Prostate gland (tissue), 2 donors: ENCODE results near the gene ADAR. TPM values are rescaled to one million over a fixed set of nuclear protein-coding genes. Genes with fewer than 3 reads are reported as not detected.

Source experiments
- DNase-seq: peaks from one replicate; pipeline ENCODE4 v3.0.0-alpha.2; 2019; ENCODE audit warnings: low spot score
- H3K27ac ChIP-seq, 2 donors: fragments of 200-600 bp; sonication (generic); 2 replicates each; pipeline ENCODE4 v1.5.1; 2017 to 2019
- H3K27me3 ChIP-seq: fragments of 200-600 bp; sonication (generic); replicated peaks from 2 replicates; pipeline ENCODE4 v1.5.1; 2019; ENCODE audit not compliant: insufficient read depth
- H3K36me3 ChIP-seq, 2 donors: fragments of 200-600 bp; sonication (generic); 1 replicate in 1 of 2; 2 replicates in 1 of 2; pipeline versions ENCODE4 v1.5.1 to v1.8.1; 2017 to 2019
- H3K4me1 ChIP-seq: fragments of 200-600 bp; sonication (generic); replicated peaks from 2 replicates; pipeline ENCODE4 v1.5.1; 2019
- H3K4me3 ChIP-seq, 2 donors: fragments of 200-600 bp; sonication (generic); 2 replicates each; pipeline ENCODE4 v1.5.1; 2017 to 2019
- H3K9me3 ChIP-seq: fragments of 200-600 bp; sonication (generic); 2 replicates; pipeline ENCODE4 v1.5.1; 2017
- POLR2A ChIP-seq: fragments of 450-650 bp; IDR thresholded peaks from one replicate; pipeline ENCODE4 v1.6.1; 2016; ENCODE audit warnings: antibody characterized with exemption, mild to moderate bottlenecking
- POLR2AphosphoS5 ChIP-seq: sonication (generic); formaldehyde crosslinking; IDR thresholded peaks from one replicate; pipeline ENCODE4 v1.6.1; 2017; ENCODE audit warnings: antibody characterized with exemption
- WGBS: methylation state at CpG from one replicate; pipeline ENCODE4 v1.1.5; 2018; 5-methylcytosine and 5-hydroxymethylcytosine counted together
- intact Hi-C: fragments of 100-400 bp; cut with DNase I; formaldehyde crosslinking; loops from one replicate; pipeline ENCODE4 v1.14.2; 2022
- total RNA-seq, 2 donors: library from RNA; depleted of rRNA; stranded (reverse); fragments of >200 nt; gene quantifications; one replicate each; pipeline ENCODE4 v1.1.0, GENCODE V29; 2016
- TF ChIP-seq, protein P1 (sequence below), 4 experiments: fragments of 200-600 bp in 2 of 4; fragments of 450-650 bp in 2 of 4; sonication (generic) in 2 of 4; IDR thresholded peaks; 1 replicate in 3 of 4; 2 replicates in 1 of 4; pipeline ENCODE4 v1.5.1; 2016 to 2019; ENCODE audit warnings: antibody characterized with exemption in 4 of 4, mild to moderate bottlenecking in 2 of 4, moderate library complexity in 2 of 4

ADAR gene
- total RNA-seq, 2 donors from 2014 or later = 98.1 to 181 TPM

DNA sequence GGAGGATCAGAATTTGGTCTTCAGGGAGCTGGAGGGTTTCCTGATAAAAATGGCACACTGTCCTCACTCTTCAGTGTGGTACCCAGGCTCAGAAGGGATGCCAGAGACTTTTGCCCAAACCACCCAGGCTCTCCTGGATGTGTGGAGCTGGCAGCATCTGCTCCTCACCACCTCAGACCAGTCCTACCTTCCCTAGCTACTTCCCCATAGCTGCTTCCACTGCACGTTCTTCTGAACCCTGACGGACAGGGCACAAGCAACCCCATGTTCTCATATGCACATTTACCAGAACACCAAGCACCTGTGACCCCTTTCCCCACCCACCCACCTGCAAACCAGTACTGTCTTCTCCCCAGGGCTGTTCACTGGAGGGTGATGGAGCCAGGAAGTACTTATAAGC is 4.7 kb downstream of the ADAR start:
- H3K4me3 ChIP-seq = no peak overlapping the region
- H3K4me1 ChIP-seq = no peaks in the 10 kb centered on the region
- H3K36me3 ChIP-seq = peaks cover 4% of the 10 kb centered on the region in 2 donors
- intact Hi-C loops = no loop called here
- no peak for DNase-seq
- TF ChIP-seq, protein P1, sequence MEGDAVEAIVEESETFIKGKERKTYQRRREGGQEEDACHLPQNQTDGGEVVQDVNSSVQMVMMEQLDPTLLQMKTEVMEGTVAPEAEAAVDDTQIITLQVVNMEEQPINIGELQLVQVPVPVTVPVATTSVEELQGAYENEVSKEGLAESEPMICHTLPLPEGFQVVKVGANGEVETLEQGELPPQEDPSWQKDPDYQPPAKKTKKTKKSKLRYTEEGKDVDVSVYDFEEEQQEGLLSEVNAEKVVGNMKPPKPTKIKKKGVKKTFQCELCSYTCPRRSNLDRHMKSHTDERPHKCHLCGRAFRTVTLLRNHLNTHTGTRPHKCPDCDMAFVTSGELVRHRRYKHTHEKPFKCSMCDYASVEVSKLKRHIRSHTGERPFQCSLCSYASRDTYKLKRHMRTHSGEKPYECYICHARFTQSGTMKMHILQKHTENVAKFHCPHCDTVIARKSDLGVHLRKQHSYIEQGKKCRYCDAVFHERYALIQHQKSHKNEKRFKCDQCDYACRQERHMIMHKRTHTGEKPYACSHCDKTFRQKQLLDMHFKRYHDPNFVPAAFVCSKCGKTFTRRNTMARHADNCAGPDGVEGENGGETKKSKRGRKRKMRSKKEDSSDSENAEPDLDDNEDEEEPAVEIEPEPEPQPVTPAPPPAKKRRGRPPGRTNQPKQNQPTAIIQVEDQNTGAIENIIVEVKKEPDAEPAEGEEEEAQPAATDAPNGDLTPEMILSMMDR (IDR thresholded peaks at IDR 0.05) = no peak
- TF ChIP-seq POLR2A = no peak
- H3K9me3 ChIP-seq = no peaks in the 10 kb centered on the region
- no peak overlapping the region for H3K27ac ChIP-seq
- no peaks in the 10 kb centered on the region for H3K27me3 ChIP-seq
- WGBS = 58% methylated on average over 2 of the region's 2 CpGs

DNA sequence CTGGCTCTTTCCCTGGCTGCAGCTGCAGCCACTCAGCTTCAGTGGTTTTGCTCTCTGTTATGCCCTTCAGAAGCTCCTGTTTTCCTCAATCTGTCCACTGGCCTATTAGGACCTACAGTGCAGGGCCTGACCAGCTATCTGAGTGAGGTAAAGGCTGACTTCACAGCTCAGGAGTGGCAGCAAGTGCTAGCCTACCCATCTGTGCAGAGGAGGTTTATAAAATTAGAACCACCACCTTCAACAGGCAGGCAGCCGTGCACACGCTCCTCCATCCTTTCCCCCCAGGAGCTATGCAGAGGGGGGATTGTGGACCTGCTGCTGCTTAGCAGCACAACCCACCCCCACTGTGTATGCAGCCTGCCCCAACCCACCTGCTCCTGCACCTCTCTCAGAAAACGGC is 8.3 kb downstream of the ADAR start:
- no peaks in the 10 kb centered on the region for H3K4me1 ChIP-seq
- H3K27ac ChIP-seq = no peak overlapping the region

GRCh38 chr1:154598871-154599635 is 8.9 kb downstream of the ADAR start:
- intact Hi-C loops = no loop called here
- Histone ChIP-seq H3K4me3 (no peak overlapping the region), H3K9me3 (no peaks in the 10 kb centered on the region), H3K27ac (no peak overlapping the region), H3K4me1 (no peaks in the 10 kb centered on the region), H3K36me3 (peaks cover 15 to 23% of the 10 kb centered on the region in 2 donors), H3K27me3 (no peaks in the 10 kb centered on the region)
- TF ChIP-seq POLR2AphosphoS5 (no peak), POLR2A (no peak)
- TF ChIP-seq, protein P1 (IDR thresholded peaks at IDR 0.05) = no peak
- DNase-seq = no peak
- 59% methylated on average over 3 of the region's 3 CpGs for WGBS

More for the DNA sequence above, 8.3 kb downstream of the ADAR start:
- intact Hi-C loops = no loop called here
- Histone ChIP-seq H3K4me3 (no peak overlapping the region), H3K27me3 (no peaks in the 10 kb centered on the region), H3K36me3 (peaks cover 15 to 23% of the 10 kb centered on the region in 2 donors), H3K9me3 (no peaks in the 10 kb centered on the region)
- TF ChIP-seq POLR2A (no peak), POLR2AphosphoS5 (no peak)
- TF ChIP-seq, protein P1 (IDR thresholded peaks at IDR 0.05) = no peak
- DNase-seq = no peak
- 73% methylated on average over 3 of the region's 3 CpGs for WGBS

GRCh38 chr1:154595621-154596020 is 12.4 kb downstream of the ADAR start:
- Histone ChIP-seq H3K9me3 (no peaks in the 10 kb centered on the region), H3K27ac (no peak overlapping the region), H3K27me3 (no peaks in the 10 kb centered on the region), H3K4me3 (no peak overlapping the region), H3K36me3 (peaks cover 10 to 26% of the 10 kb centered on the region in 2 donors), H3K4me1 (no peaks in the 10 kb centered on the region)
- 78% methylated on average over 1 of the region's 1 CpG for WGBS
- DNase-seq = no peak
- intact Hi-C loops = no loop called here
- no peak for TF ChIP-seq POLR2AphosphoS5
- no peak for TF ChIP-seq POLR2A
- TF ChIP-seq, protein P1 (IDR thresholded peaks at IDR 0.05) = no peak

GRCh38 chr1:154594811-154595210 is 13.2 kb downstream of the ADAR start:
- H3K9me3 ChIP-seq = no peaks in the 10 kb centered on the region
- peaks cover 10 to 32% of the 10 kb centered on the region in 2 donors for H3K36me3 ChIP-seq
- no peak overlapping the region for H3K4me3 ChIP-seq
- 81% methylated on average over 7 of the region's 7 CpGs for WGBS
- no peaks in the 10 kb centered on the region for H3K27me3 ChIP-seq
- H3K27ac ChIP-seq = no peak overlapping the region
- TF ChIP-seq POLR2A (no peak), POLR2AphosphoS5 (no peak)
- TF ChIP-seq, protein P1 (IDR thresholded peaks at IDR 0.05) = no peak
- intact Hi-C loops = no loop called here
- H3K4me1 ChIP-seq = no peaks in the 10 kb centered on the region
- DNase-seq = no peak
